ENCODE measurements around the gene MARCO. TPM values are rescaled to one million over a fixed set of nuclear protein-coding genes. Genes with fewer than 3 reads are reported as not detected.
A peak's percentile ranks its signal among the peaks of the same experiment; 100 is the strongest.

Gene MARCO
- total and polyA plus RNA-seq, 2 experiments from 2014 or later: not detected

DNA sequence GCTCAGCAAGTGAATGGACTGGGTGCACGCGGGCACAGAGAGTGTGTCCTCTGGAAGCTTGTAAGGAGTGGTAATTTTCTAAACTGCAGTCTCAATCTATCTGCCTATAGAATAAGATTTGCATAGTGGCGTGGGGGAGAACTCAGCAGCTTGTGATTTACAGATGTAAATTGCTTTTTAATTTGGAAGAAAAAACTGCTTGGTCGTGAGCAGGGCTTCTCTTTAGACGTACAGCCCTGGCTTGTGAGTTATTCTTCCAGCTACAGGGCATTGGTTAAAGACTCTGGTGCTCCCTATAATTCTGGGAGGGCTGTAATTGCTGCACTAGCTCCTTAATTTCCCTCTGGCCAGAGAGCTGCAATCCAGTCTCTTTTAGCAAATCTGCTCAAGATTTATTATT is 84.9 kb downstream of the MARCO start:
- Histone ChIP-seq H3K27ac (ENCODE audit: low read depth) (no peak overlapping the region), H3K27me3 (ENCODE audit: insufficient read depth) (no peaks in the 10 kb centered on the region), H2AFZ (no peak overlapping the region), H3K4me1 (ENCODE audit: insufficient read depth) (no peaks in the 10 kb centered on the region), H3K4me3 (no peak overlapping the region), H3K4me2 (no peak overlapping the region), H3K79me2 (replicated peaks; ENCODE audit: insufficient read depth) (no peaks in the 10 kb centered on the region), H3F3A (replicated peaks; ENCODE audit: low read depth) (no peaks in the 10 kb centered on the region), H4K20me1 (replicated peaks; ENCODE audit: insufficient read depth) (no peaks in the 10 kb centered on the region), H3K36me3 (ENCODE audit: insufficient read depth) (no peaks in the 10 kb centered on the region), H3K9me2 (ENCODE audit: insufficient read depth) (no peaks in the 10 kb centered on the region)
- peaks cover 7% of the 10 kb centered on the region for H3K9me3 Mint-ChIP-seq
- H3K27ac Mint-ChIP-seq: no peak overlapping the region
- H3K4me1 Mint-ChIP-seq: peaks cover 10% of the 10 kb centered on the region
- no peak overlapping the region for H3K4me3 Mint-ChIP-seq
- ATAC-seq (no peak), DNase-seq (ENCODE audit: low spot score) (no peak)
- H3K27me3 Mint-ChIP-seq (ENCODE audit: insufficient read depth, low read depth, poor library complexity): peaks cover 3% of the 10 kb centered on the region
- peaks cover 6% of the 10 kb centered on the region for H3K36me3 Mint-ChIP-seq (ENCODE audit: low read depth)
- no peak for TF ChIP-seq POLR2AphosphoS5 (IDR thresholded peaks at IDR 0.05; ENCODE audit: low read depth)
- TF ChIP-seq, protein P1, sequence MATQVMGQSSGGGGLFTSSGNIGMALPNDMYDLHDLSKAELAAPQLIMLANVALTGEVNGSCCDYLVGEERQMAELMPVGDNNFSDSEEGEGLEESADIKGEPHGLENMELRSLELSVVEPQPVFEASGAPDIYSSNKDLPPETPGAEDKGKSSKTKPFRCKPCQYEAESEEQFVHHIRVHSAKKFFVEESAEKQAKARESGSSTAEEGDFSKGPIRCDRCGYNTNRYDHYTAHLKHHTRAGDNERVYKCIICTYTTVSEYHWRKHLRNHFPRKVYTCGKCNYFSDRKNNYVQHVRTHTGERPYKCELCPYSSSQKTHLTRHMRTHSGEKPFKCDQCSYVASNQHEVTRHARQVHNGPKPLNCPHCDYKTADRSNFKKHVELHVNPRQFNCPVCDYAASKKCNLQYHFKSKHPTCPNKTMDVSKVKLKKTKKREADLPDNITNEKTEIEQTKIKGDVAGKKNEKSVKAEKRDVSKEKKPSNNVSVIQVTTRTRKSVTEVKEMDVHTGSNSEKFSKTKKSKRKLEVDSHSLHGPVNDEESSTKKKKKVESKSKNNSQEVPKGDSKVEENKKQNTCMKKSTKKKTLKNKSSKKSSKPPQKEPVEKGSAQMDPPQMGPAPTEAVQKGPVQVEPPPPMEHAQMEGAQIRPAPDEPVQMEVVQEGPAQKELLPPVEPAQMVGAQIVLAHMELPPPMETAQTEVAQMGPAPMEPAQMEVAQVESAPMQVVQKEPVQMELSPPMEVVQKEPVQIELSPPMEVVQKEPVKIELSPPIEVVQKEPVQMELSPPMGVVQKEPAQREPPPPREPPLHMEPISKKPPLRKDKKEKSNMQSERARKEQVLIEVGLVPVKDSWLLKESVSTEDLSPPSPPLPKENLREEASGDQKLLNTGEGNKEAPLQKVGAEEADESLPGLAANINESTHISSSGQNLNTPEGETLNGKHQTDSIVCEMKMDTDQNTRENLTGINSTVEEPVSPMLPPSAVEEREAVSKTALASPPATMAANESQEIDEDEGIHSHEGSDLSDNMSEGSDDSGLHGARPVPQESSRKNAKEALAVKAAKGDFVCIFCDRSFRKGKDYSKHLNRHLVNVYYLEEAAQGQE (IDR thresholded peaks at IDR 0.05; ENCODE audit: unreplicated experiment): no peak
- TF ChIP-seq JUNB (IDR thresholded peaks at IDR 0.05; ENCODE audit: unreplicated experiment): no peak

DNA sequence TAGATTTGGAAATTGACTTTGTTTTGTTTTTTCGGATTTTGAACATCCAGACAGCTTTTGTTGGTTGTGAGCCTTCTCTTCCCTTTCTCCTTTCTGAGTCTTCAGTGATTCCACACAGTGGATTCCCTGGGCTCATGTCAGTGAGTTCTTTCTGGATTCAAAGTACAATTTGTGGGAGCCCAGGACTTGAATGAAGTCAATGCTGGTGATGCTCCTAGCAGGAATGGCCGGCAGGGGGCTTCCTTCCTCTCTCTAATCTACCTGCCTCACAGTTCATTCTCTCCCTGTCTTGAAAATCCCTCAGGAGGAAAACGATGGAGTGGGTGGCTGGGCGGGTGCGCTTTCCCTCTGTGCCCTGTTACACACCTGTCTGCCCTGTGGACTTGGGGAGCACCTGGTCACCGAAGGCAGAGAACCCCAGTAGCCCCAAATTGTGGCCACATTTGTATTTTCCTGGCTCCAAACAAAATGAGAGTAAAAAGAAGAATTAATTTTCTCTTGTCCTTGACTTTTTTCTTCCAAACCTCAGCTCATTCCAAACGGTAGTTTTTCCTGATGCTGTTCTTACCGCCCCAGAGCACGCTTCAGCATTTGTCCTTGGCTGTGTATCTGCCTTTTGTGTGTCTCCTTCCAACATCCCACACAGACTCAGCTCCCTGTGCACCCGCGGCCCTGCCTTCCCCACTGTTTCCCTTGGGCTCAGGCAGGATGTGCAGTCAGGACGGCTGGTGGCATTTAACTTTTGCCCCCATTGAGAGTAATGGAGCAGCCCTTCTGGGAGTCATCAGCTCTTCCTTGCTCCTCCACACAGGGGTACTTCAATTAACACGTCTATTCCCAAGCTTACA is 86.6 kb downstream of the MARCO start:
- Histone ChIP-seq H4K20me1 (replicated peaks; ENCODE audit: insufficient read depth) (no peaks in the 10 kb centered on the region), H3K79me2 (replicated peaks; ENCODE audit: insufficient read depth) (no peaks in the 10 kb centered on the region)

More for the DNA sequence above, 86.6 kb downstream of the MARCO start:
- peak overlapping the region; percentile 80 for H2AFZ ChIP-seq
- no peaks in the 10 kb centered on the region for H3K4me1 ChIP-seq (ENCODE audit: insufficient read depth)
- H3K9me2 ChIP-seq (ENCODE audit: insufficient read depth): no peaks in the 10 kb centered on the region
- H3K27ac Mint-ChIP-seq: no peak overlapping the region
- no peak overlapping the region for H3K4me3 ChIP-seq
- no peak overlapping the region for H3K27ac ChIP-seq (ENCODE audit: low read depth)
- H3K36me3 ChIP-seq (ENCODE audit: insufficient read depth): no peaks in the 10 kb centered on the region
- ATAC-seq (peak; percentile 88), DNase-seq (ENCODE audit: low spot score) (peak; percentile 85)
- no peaks in the 10 kb centered on the region for H3K27me3 ChIP-seq (ENCODE audit: insufficient read depth)
- no peak overlapping the region for H3K4me3 Mint-ChIP-seq
- H3K4me1 Mint-ChIP-seq: peaks cover 10% of the 10 kb centered on the region
- H3K36me3 Mint-ChIP-seq (ENCODE audit: low read depth): peaks cover 8% of the 10 kb centered on the region
- peaks cover 2% of the 10 kb centered on the region for H3K27me3 Mint-ChIP-seq (ENCODE audit: insufficient read depth, low read depth, poor library complexity)
- no peaks in the 10 kb centered on the region for H3F3A ChIP-seq (replicated peaks; ENCODE audit: low read depth)
- no peak overlapping the region for H3K4me2 ChIP-seq
- TF ChIP-seq, protein P2, sequence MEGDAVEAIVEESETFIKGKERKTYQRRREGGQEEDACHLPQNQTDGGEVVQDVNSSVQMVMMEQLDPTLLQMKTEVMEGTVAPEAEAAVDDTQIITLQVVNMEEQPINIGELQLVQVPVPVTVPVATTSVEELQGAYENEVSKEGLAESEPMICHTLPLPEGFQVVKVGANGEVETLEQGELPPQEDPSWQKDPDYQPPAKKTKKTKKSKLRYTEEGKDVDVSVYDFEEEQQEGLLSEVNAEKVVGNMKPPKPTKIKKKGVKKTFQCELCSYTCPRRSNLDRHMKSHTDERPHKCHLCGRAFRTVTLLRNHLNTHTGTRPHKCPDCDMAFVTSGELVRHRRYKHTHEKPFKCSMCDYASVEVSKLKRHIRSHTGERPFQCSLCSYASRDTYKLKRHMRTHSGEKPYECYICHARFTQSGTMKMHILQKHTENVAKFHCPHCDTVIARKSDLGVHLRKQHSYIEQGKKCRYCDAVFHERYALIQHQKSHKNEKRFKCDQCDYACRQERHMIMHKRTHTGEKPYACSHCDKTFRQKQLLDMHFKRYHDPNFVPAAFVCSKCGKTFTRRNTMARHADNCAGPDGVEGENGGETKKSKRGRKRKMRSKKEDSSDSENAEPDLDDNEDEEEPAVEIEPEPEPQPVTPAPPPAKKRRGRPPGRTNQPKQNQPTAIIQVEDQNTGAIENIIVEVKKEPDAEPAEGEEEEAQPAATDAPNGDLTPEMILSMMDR (conservative IDR thresholded peaks at IDR 0.05; ENCODE audit: low read depth in 2 of 2): peak; percentile 78 to 79
- no peak for TF ChIP-seq EZH2 (IDR thresholded peaks at IDR 0.05; ENCODE audit: low read depth, unreplicated experiment)
- H3K9me3 Mint-ChIP-seq: peaks cover 10% of the 10 kb centered on the region
